Cardiac septum (tissue), 1 donor: Measurements from ENCODE around the gene TMEM232. TPM values are rescaled to one million over a fixed set of nuclear protein-coding genes. Genes with fewer than 3 reads are reported as not detected.

ENCODE experiments used
- DNase-seq: peaks from one replicate; pipeline ENCODE4 v3.0.0-alpha.2; 2020; ENCODE audit warnings: low spot score
- intact Hi-C: fragments of 100-400 bp; cut with DNase I; formaldehyde crosslinking; loops from one replicate; pipeline ENCODE4 v1.14.0; 2022
- total RNA-seq: library from RNA; stranded (reverse); fragmentation: NEBNext Ultra II Directional; extraction: Animal tissue kit (Norgen Biotek cat#: 25700); gene quantifications from one replicate; pipeline ENCODE4 v1.2.1, GENCODE V29; 2021
- donor health status: DM: no; HTN: no; CAD: no.

Gene TMEM232
- total RNA-seq, 1 donor from 2014 or later: 1.7 TPM

DNA sequence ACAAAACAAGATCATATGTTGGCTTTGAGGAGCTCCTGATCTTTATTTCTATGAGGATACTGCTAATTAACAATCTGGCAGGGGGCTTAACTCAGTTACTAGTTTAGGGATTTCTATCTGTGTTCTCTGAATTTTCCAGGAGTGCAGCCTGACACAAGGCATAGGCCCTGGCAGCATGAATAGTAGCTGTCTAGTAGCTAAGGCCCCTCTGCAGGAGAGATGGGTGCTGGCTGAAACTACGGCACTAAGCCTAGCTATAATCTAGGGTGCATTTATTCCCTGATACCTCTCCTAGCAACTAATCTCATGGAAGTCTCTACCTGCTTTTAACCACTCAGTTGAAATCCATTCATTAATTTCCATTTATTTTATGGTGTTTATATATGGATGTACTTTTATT is 268.2 kb downstream of the TMEM232 start:
- intact Hi-C loops: no loop called here
- DNase-seq: no peak

DNA sequence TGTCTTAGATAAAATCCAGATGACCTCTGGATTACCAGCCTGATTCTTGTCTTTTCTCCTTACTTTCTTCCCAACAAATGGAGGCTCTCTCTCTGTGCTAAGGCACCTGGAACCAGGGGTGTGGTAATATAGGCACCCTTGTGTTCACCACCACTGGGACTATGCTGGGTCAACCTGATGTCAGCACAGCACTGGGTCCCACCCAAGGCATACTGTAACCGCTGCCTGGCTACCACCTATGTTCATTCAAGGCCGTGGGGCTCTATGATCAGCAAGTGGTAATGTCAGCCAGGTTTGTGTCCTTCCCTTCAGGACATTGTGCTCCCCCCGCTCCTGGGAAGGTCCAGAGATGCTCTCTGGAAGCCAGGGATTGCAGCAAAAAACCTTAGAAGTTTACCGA is 283.6 kb downstream of the TMEM232 start:
- no peak for DNase-seq
- intact Hi-C loops: no loop called here

DNA sequence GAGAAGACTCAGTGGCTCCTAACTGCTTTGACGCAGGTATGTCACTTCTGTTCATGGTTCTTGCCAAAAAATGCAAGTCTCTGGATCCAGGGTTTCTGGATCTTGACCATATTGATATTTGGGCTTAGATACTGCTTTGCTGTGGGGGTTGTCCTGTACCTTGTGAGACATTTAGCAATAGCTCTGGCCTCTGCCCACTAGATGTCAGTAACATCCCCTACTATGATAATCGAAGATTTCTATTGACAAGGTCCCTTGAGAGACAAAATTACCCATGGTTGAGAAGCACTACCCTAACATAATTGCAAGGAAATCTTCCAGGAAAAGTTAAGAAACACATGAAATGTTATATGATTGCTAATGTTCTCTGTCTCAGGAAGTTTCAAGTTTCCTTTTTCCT is 285.4 kb downstream of the TMEM232 start:
- DNase-seq: no peak
- intact Hi-C loops: no loop called here

DNA sequence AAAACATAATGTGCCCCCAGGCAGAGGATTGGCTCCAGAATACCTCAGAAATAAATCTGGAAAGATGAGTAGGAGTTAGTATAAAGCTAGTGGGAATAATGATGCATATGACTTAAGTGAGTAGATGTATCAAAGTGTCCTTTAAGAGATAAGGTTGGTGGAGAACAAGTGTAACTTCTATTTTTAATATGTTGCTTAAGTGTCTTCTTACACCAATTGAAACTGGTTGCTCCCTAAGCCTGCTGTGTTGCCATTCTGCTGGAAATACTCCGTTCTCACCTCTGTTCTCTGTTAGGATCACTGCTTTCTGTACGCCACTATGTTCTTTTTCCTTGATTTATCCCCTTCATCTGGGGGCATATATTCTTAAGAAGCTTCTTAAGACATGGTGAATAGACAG is 286.4 kb downstream of the TMEM232 start:
- intact Hi-C loops: no loop called here
- DNase-seq: no peak

DNA sequence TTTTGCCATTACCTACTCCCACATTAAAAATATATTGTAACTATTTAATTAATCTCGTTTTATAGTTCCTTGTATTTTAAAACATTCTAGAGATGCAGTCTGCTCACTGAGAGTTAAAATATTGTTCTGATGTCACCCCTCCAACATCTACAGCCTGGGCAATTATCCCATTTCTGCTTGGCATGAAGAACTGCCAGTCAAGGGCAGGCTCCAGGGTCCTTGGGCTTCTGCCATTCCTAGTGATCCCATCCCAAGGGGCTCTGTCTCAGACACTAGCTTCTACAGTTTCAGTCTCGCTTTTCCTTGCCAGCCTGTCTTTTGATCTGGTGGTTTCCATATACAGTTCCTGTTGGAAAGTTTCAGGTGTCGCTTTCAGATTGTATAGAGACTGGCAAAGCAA is 287.2 kb downstream of the TMEM232 start:
- intact Hi-C loops: no loop called here
- no peak for DNase-seq

DNA sequence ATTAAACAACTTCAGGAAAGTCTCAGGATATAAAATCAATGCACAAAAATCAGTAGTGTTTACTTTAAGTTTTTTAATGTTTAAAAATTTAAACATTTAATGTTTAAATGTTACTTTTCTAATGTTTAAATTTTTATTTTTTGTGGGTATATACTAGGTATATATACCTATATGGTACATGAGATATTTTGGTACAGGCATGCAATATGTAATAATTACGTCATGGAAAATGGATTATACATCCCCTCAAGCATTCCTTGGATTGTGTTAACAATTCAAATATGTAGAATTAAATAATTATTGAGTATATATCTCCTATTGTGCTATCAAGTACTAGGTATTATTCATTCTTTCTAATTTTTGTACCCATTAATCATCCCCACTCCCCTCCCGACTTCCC is 291.3 kb downstream of the TMEM232 start:
- intact Hi-C loops: no loop called here
- no peak for DNase-seq

DNA sequence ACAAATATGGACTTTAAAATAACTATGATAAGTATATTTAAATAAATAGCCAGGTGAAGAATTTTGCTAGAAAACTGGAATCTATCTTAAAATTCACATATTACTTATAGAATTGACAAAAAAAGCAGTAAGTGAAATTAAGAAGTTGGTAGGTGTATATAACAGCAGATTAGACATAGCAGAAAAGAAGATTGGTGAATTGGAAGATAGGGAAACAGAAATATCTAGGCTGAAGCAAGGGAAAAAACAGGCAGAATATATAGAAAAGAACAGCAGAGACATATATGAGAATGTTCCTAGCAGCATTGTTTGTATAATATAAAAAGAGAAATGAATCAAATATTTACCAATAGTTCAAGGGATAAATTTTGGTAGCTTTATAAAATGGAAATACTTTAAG is 294.9 kb downstream of the TMEM232 start:
- intact Hi-C loops: no loop called here

DNA sequence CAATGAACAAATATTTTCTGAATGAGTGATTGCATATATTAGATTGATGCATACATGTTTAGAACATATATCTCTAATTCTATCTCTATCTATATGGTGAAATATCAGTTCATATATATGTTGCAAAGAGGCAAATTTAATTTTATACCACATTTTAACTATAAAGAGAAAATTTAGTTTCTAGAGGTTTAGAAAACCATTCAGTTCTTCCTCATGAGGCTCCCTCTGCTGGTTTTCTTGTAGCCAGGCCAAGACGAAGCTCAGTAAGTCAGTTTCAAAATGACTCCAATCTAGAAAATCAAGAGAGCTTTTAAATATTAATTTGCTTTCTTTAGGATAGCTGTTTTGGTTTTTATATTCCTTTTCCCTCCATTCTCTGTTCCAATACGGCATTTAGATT is 312.1 kb downstream of the TMEM232 start:
- intact Hi-C loops: no loop called here
- no peak for DNase-seq

More for the DNA sequence above, 294.9 kb downstream of the TMEM232 start:
- DNase-seq: no peak

DNA sequence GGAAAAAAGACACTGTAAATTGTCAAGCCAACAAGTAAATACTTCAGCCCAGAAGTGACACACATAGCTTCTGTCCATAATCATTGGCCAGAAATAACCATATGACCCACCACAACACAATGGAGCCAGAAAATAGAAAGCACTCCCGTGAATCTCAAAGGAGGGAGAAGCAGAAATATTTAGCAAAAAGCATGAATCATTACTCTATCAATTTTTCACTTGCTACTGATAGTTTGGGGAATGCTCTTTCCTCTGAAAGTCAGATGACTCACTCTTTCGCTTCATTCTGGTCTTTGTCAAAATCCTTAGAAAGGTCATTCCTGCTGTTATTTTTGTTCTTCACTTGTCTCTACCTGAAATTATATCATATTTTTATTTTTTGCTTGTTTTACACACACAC is 312.6 kb downstream of the TMEM232 start:
- DNase-seq: no peak
- intact Hi-C loops: no loop called here

DNA sequence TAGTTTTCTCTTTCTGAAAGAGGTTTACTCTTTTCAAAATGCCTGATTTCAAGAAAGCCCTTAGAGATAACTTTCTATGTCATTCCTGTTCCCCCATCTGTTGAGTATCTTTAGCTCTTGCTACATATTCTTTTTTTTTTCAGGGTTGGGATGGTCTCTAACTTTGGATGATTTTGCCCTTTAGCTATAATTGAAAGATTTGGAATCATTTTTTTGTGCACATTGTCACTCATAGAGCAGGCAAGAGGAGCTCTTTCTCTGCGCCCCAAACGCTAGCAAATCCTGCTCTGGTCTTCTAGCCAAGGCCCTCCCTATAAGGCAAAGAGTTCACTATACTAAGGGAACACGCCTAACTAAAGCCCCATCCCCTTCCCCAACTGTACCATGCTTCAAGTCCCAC is 316.9 kb downstream of the TMEM232 start:
- no peak for DNase-seq
- intact Hi-C loops: no loop called here

DNA sequence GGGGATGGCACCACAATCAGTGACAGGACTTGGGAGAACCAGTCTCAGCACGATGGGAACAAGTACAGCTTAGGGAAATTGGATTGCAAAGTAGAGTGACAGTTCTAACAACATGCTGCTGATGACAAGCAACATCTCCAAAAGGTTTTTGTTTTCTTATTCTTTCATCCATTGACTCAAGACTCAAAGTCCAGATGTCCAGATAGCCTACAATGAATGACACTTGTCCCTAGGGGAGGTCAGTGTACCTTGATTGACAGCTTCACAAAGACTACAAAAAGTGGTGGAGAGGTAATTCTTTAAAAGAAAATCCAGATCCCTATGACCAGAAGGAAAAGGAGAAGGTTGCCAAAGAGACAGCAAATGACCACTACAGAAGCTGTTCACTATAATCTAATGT is 323.9 kb downstream of the TMEM232 start:
- intact Hi-C loops: no loop called here
- no peak for DNase-seq

DNA sequence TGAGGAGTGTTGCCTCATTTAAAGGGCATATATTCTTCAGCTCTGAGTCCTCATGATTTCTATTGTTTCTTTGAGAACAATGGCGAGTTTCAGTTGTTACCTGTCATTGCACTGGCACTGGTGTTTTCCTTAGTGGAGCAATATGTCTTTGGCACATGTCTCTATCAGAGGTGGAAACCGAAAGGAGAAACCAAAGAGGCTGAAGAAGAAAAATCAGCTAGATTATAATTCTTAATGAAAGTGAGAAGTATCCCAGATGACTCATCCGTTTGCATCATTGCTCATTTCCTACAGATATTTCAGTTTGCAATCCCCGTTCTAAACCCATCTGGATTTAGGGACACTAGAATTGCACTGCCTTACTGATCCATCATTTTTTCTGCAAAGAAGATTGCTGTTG is 324.6 kb downstream of the TMEM232 start:
- intact Hi-C loops: no loop called here
- DNase-seq: no peak

DNA sequence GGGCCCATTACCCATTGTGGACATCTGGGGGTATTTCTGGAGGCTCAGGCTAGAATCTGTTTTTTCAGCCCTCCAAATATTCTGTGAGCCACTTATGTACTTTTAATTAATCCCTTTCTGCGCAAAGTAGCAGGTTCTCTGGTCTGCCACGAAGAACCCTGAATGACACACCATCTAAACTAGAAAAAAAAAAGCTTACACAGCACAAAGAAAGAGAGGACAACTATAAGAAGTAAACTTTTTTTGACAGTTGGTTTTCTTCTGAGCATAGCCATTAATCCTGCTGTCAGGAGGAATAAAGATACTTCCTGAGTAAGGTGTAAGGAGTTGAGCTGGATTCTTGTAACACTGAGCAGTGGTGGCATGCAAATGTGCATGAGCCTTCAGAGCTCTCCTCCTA is 327.5 kb downstream of the TMEM232 start:
- DNase-seq: no peak
- intact Hi-C loops: no loop called here

DNA sequence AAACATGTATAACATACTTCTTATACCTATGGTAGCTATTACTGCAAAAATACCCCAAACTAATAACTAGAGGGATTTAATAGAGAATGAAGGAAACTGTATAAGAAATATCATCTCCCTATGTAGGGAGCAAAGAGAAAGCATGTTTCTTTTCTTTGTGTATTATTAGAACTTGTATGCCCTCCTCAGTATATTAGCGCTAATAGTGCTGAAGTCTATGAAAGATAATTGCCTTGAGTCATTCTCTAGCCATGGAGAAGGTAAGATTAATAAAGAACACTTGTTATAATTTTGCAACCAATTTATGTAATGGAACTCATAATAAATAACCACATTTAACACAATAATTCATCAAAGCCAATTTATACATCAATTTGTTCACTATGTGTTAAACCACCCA is 329.2 kb downstream of the TMEM232 start:
- intact Hi-C loops: no loop called here
- DNase-seq: no peak

DNA sequence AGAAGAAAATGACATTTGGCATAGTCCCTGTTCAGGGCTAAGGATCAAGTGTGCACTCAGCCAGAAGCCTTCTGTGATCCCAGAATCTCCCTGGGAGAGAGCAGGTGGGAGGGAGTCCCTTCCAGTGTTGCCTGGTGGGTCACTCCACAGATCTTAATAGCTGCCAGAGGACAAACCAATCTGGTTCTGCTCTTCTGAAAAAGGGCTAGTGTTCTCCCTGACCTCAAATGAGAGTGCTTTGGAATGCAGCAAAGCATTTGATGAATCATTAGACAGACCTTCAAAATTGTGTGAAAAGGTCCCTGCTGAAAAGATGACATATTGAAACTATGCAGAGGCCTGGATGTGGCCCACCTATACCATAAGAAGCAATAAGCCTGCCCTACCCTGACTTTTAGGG is 339.7 kb downstream of the TMEM232 start:
- intact Hi-C loops: no loop called here
- no peak for DNase-seq

DNA sequence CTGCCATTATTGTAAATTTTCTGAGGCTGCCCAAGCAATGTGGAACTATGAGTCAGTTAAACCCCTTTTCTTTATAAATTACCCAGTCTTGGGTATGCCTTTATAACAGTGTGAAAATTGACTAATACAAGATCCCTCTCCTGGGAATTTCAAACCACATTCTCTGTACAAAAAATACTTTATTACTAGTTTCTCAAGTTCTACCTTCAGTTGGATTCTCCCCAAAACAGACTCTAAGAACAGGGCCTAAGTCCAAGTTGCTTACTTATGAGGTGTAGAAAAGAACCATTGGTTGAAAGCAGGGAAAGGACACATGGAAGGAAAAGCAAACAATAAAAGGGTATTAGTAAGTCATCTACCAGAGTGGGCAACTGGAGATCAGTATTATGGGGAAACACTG is 343.2 kb downstream of the TMEM232 start:
- intact Hi-C loops: no loop called here
- no peak for DNase-seq

DNA sequence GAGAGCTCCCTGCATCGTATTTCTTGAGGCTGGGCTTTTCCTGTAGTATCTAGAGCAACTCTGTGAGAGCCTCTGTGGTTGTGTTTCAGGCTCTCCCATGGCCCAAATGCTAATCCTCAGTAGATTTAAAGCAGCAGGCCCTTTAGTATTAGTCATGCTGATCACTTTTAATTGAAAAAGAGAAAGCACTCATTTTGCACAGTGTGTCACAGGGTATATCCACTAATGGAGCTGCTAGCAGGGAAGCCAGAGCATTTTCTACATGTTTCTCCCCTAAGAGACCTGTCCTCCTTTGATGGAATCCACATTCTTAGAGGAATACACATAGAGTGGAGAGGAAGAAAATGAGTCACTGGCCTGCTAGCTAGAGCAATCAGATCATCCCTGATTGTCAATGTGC is 348.5 kb downstream of the TMEM232 start:
- DNase-seq: no peak
- intact Hi-C loops: no loop called here

DNA sequence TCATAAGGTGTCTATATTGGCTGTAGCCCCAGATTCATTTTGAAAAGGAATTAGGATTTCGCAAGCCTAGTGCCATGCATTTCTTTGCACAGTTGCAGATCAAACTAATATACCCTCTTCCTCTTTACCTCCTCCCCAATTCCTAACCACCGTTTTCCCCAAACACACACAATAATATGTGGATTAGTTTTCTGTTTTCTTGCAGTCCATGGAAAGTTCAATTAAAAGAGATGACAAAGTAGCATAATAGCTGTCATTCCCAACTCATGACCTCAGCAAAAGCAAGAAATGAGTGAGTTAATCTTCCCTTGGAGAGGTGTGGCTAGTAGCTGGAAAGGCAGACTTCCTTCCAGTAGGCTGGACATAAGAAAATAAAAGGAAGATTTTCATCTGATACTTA is 349.1 kb downstream of the TMEM232 start:
- intact Hi-C loops: no loop called here
- no peak for DNase-seq

DNA sequence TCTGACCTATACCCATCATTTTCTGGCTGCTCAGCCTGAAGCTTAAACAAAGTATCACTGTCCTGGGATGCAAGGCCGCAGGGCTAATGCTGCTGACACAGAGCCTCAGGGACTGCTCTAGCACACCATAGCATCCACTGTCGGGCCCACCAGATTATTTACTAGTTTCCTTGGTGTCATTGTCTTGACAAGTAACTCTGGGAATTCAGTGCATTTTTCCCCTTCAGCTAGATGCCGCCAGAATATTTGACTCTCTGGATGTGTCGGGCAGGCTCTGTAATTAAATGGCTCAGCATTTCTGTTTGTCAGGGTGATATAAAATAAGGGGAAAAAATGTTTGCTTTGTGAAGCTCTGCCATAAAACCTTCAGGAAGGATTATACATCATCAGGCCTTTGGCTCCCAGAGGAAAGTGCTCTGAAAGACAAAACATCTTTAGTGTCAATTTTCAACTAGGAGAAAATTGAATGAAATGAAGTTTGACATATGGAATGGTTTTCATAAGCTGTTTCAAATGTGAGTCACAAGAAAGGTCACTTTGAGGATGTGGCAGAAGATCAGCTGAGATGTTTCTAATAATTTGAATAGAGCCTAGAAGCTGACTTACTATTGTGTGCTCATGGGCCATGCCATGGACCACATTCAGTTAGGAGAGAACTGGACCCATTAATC is 350.1 kb downstream of the TMEM232 start:
- intact Hi-C loops: no loop called here
- DNase-seq: no peak

DNA sequence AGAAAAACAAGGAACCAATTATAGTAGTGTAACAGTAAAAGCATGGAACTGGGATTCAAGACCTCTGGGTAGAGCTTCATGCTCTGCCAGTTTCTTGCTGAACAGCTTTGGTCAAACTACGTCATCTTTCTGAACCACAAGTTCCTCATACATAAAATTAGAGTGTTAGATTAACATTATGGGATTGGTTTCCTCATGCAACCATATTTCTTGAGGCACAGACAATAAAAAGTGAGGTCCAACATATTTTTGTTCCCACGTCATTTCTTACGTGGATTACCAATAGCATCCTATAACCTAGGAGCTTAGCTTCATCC is 354.8 kb downstream of the TMEM232 start:
- DNase-seq: no peak
- intact Hi-C loops: no loop called here

DNA sequence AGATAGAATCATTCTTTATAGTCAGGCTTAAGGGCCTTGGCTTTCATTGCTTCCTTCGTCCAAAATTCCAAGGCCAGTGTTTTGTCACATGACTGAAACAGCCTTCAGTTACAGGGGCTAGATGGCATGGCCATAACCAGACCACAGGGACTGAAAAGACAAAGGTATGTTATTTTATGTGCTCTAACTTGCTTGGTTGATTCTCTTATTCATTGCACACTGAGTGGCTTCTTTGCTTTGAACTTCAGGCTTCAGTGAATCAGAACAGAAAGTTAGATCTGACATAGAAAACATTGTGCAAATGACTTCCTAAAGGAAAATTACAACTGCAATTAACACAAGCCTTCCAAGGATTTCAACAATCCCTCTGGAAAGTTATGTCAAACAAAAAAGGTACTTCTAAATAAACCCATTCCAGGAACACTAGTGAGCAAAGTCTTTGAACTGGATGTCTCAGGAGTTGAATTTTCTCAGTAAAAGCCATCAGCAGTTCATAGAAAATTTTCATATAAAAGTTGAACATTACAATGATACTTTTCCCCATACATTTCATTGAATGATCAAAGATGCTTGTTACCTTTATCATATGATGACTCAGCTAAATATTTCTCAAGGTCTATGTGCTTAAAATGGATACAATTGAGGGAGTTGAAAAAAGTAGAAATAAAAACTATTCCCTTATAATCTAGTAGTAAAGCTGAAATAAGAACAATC is 355.3 kb downstream of the TMEM232 start:
- intact Hi-C loops: no loop called here

More for the DNA sequence above, 355.3 kb downstream of the TMEM232 start:
- no peak for DNase-seq
